Cardiac septum (tissue), 1 donor: ENCODE data around the gene NUDT4B. TPM values are rescaled to one million over a fixed set of nuclear protein-coding genes. Genes with fewer than 3 reads are reported as not detected.
"Not testable (repeated sequence)": the region's sequence is repeated elsewhere in the genome, so short reads cannot be mapped to it uniquely, and the experiment has no call there.

Experiments used
- DNase-seq: peaks from one replicate; pipeline ENCODE4 v3.0.0-alpha.2; 2020; ENCODE audit warnings: low spot score
- intact Hi-C: fragments of 100-400 bp; cut with DNase I; formaldehyde crosslinking; loops from one replicate; pipeline ENCODE4 v1.14.0; 2022
- long read RNA-seq: library from polyadenylated mRNA; unstranded; transcript quantifications from one replicate; pipeline ENCODE4 v2.0.0, GENCODE V29; 2021
- total RNA-seq: library from RNA; stranded (reverse); fragmentation: NEBNext Ultra II Directional; extraction: Animal tissue kit (Norgen Biotek cat#: 25700); gene quantifications from one replicate; pipeline ENCODE4 v1.2.1, GENCODE V29; 2021
- donor health status: DM: no; HTN: no; CAD: no.

Gene NUDT4B
- not detected for total RNA-seq
- long read RNA-seq, partial matches to known transcripts, result 0 of 1 reads
- long read RNA-seq, other reads (novel, unspliced or antisense), result 0 of 1 reads

DNA sequence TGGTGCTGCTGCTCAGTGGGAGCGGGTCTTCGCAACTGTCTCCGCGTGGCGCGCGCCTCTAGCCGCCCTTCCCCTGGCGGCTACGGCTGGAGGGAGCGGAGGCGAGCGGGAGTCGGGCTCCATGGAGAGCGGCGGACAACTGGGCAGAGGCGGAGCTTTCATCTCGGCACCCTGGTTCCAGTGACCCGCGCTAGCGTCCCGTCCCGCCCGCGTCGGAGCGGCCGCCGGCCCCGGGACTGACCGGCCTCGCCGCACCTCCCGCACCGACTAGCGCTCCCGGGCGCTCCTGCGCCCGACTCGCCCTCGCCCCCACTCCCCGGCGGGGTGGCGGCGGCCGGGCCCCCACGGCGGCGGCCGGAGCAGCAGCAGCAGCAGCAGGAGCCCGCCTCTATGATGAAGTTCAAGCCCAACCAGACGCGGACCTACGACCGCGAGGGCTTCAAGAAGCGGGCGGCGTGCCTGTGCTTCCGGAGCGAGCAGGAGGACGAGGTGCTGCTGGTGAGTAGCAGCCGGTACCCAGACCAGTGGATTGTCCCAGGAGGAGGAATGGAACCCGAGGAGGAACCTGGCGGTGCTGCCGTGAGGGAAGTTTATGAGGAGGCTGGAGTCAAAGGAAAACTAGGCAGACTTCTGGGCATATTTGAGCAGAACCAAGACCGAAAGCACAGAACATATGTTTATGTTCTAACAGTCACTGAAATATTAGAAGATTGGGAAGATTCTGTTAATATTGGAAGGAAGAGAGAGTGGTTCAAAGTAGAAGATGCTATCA is at the start of gene NUDT4B:
Gene NUDT4B (plus strand): TSS at position 212 of the 772 bp plus-strand sequence. CDS start 179 bp downstream, at position 391.
- intact Hi-C loops, DNase-seq: not testable (repeated sequence)

GRCh38 chr1:148699357-148699756 is 49.2 kb upstream of the NUDT4B start:
- intact Hi-C loops, DNase-seq: not testable (repeated sequence)

- DNase-seq, intact Hi-C loops: not testable (repeated sequence)
Measured at GRCh38 chr1:148702242-148702641, 46.3 kb upstream of the NUDT4B start.

DNA sequence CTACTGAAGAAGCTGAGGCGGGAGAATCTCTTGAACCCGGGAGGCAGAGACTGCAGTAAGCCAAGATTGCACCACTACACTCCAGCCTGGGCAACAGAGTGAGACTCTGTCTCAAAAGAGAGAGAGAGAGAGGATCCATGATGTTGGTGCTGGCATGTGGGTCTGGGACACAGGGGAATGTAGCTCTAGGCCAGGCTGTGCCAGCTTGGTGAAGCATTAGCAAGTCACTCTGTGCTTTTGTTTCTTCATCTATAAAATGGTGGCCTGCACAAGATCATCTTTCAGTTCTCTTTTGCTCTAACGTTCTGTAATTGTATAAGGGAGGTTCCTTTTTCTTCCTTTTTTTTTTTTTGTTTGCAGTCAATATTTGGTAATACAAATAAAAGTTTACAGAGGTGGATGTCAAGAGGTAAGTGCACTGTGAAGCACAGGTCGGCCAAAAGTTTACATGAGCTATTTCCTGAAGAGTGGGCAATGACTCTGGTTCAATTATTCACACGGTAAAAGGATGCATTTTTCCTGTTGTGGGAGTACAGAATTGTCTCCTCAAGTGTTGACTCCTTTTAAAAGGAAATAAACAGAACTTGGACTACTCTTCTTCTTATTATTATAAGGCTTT is 44.5 kb upstream of the NUDT4B start:
- intact Hi-C loops, DNase-seq: not testable (repeated sequence)

- DNase-seq, intact Hi-C loops: not testable (repeated sequence)
Measured at GRCh38 chr1:148705316-148705948, 43.1 kb upstream of the NUDT4B start.

- intact Hi-C loops, DNase-seq: not testable (repeated sequence)
Measured at GRCh38 chr1:148708779-148709333, 39.7 kb upstream of the NUDT4B start.

DNA sequence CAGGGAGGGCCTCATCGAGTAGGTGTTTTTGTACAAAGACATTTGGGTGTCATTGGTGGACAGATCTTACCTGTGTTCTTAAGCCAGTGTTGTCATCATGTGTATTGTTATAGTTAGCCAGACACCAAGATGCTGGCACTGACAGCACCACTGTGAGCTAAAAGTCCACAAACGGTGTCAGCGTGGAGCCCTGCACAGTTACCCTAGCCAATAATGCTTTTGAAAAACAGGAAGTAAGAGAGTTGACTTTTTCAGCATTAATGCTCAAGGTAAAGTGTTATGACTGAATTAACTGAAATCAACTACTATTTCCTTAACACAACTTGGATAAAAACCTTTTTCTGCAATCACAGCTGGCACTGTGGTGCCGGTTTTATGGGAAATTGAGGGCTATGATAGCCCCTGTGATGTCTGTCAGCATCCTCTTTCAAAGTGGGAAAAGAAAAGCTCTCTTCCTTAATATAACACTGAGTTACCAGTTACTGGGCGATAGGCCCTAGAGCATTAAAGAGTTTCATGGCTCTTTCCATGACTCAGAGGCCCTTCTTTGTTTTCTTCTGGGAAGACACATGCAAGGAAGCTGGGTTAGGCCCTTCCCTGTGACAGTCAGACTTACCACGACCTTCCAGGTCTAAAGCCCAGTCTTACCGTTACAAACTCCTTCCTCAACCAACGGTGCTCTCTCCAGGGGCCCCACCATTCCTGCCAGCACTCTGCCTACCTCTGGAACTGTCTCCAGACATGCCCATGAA is 37.6 kb upstream of the NUDT4B start:
- intact Hi-C loops, DNase-seq: not testable (repeated sequence)

DNA sequence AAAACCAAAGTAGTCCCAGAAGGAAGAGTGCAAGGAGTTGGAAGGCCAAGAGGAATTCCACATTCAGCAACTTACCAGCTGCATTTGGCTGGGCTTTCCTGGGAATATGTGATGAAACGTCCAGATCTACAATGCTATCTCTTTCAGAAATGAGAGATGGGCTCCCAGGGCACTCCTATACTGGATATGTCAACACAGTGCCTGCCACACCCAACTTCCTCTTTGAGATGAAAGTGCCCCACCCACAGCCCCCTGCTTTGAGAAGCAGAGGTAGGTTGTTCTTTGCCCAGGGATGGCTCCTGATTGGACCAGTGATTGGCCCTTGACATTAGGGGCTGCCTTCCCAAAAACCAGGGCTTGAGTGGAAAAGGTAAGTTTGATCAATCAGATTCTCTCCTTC is 36.2 kb upstream of the NUDT4B start:
- intact Hi-C loops, DNase-seq: not testable (repeated sequence)

DNA sequence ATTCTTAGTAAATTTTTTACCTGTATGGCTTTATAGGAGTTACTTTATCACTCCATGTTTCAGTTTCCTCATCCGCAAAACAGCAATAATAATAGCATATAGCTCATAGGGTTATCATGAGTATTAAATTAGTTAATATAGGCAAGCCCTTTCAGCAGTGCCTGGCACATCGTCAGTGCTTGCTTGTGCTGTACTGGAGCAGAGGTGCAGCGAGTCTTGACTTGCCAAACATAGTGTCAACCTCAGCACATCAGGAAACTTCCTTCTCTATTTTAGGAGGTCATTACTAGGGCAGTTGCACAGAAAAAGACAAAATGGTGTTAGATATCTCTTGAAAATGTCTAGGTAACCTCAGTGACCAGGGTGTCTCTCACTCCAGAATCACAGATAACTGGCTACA is 33.1 kb upstream of the NUDT4B start:
- intact Hi-C loops, DNase-seq: not testable (repeated sequence)

- intact Hi-C loops, DNase-seq: not testable (repeated sequence)
Measured at GRCh38 chr1:148716966-148717520, 31.5 kb upstream of the NUDT4B start.

DNA sequence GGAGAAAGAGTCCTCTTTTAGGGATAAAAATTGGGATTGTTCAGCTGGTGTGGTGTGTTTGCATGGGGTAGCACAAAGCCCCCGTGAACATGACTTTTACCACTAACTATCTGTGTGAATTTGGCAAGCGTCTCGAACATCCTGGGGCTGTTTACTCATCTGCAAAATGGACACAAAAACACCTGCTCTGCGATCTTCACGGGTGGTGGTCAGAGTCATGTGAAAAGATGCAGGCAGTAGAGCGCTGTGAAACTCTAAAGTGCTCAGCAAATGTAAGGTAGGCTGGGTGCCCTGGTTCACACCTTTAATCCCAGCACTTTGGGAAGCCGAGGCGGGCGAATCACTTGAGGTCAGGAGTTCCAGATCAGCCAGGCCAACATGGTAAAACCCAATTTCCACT is 27.7 kb upstream of the NUDT4B start:
- intact Hi-C loops, DNase-seq: not testable (repeated sequence)

DNA sequence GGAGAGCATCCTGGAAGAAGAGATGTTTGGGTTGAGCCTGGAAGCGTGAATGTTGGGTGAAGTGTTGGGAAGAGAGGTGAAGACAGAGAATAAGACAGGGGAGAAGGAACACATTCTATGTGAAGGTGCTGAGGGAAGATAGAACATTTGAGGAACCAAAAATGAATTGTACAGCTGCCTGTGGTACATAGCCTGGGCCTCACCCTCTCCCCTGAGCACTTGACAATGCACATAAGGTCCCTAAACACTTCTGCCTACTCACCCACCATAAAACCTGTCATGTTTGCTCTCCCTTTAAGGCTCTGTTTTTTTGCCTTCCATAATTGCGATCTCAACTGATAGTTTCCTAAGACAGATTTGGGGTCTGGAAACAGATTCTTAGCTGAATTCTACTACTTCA is 25.8 kb upstream of the NUDT4B start:
- intact Hi-C loops, DNase-seq: not testable (repeated sequence)

- DNase-seq, intact Hi-C loops: not testable (repeated sequence)
Measured at GRCh38 chr1:148723515-148723914, 25.1 kb upstream of the NUDT4B start.

- DNase-seq, intact Hi-C loops: not testable (repeated sequence)
Measured at GRCh38 chr1:148724872-148725271, 23.7 kb upstream of the NUDT4B start.

- DNase-seq, intact Hi-C loops: not testable (repeated sequence)
Measured at GRCh38 chr1:148727862-148728261, 20.7 kb upstream of the NUDT4B start.

DNA sequence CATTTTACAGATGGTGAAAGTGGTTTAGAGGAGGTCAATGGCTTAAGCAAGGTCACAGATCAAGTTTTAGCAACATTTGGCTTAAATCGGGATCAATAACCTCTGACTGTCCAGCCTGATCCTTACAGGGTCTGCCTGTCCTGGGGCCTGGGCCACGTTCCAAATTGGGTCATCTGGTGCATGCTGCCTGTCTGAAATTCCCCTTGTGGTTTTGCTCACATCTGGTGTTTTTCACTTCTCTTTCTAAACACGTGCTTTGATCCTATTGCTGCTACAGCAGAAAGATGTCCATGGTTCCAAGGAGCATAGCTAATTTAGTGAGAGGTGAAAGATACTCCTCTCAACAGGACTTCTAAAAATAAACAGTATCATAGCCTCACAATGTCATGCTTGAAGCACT is 19.4 kb upstream of the NUDT4B start:
- intact Hi-C loops, DNase-seq: not testable (repeated sequence)

- DNase-seq, intact Hi-C loops: not testable (repeated sequence)
Measured at GRCh38 chr1:148729541-148729940, 19.0 kb upstream of the NUDT4B start.

GRCh38 chr1:148732277-148732676 is 16.3 kb upstream of the NUDT4B start:
- intact Hi-C loops, DNase-seq: not testable (repeated sequence)
